ENCODE data around the gene SEMG2. TPM values are rescaled to one million over a fixed set of nuclear protein-coding genes. Genes with fewer than 3 reads are reported as not detected.

SEMG2 gene
- total RNA-seq (2021; fragmentation: NEBNext Ultra II Directional; extraction: Animal tissue kit (Norgen Biotek cat#: 25700)), result not detected
- long read RNA-seq, result 0 reads

DNA sequence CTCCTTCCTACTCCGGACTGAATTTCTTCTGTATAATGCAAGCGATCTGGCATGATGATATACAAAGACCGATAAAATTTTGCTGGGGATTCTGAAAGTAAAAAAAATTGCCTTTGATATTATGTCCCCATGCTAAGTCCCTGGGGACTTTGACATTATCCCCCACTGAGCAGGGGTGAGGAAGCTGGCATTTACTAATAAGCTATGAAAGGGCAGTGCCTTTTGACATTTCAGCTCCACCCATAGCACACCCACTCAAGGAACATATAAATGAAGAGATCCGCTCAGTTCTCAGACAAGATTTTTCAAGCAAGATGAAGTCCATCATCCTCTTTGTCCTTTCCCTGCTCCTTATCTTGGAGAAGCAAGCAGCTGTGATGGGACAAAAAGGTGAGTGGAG lies at the start of gene SEMG2:
Gene SEMG2, plus strand, starts transcription at position 298 of the 400 bp plus-strand sequence. Its CDS starts 17 bp downstream, at position 315.
- H3K36me3 Mint-ChIP-seq (ENCODE audit: low read depth), result no peaks in the 10 kb centered on the region

DNA sequence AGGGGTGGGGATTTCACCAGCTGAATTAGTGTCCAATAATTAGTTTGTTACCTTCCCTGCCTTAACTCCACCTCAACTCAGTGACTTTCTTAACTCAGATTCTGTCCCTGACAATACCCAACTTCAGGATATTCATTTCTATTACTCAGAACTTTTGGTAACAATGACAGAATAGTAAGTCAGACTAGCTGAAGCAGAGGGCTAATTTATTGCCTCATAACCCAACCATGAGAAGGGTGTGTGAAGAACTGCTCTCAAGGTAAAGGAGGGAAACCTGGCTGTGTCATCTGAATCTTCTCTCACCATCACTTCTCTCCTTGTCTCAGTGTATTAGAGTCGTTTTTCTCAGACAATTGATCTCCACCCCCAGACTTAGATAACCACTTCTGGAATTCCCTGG lies 47.7 kb upstream of the SEMG2 start:
- Mint-ChIP-seq H3K36me3 (ENCODE audit: low read depth) (no peaks in the 10 kb centered on the region), H3K4me3 (no peak overlapping the region), H3K27me3 (ENCODE audit: insufficient read depth) (peaks cover 3% of the 10 kb centered on the region), H3K9me3 (no peaks in the 10 kb centered on the region), H3K4me1 (ENCODE audit: low read depth) (no peaks in the 10 kb centered on the region), H3K27ac (no peak overlapping the region)
- no peak for DNase-seq
- TF ChIP-seq, protein P1, sequence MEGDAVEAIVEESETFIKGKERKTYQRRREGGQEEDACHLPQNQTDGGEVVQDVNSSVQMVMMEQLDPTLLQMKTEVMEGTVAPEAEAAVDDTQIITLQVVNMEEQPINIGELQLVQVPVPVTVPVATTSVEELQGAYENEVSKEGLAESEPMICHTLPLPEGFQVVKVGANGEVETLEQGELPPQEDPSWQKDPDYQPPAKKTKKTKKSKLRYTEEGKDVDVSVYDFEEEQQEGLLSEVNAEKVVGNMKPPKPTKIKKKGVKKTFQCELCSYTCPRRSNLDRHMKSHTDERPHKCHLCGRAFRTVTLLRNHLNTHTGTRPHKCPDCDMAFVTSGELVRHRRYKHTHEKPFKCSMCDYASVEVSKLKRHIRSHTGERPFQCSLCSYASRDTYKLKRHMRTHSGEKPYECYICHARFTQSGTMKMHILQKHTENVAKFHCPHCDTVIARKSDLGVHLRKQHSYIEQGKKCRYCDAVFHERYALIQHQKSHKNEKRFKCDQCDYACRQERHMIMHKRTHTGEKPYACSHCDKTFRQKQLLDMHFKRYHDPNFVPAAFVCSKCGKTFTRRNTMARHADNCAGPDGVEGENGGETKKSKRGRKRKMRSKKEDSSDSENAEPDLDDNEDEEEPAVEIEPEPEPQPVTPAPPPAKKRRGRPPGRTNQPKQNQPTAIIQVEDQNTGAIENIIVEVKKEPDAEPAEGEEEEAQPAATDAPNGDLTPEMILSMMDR (IDR thresholded peaks at IDR 0.05), result no peak

More for the DNA sequence above, at the start of gene SEMG2:
- no peaks in the 10 kb centered on the region for H3K9me3 Mint-ChIP-seq
- no peaks in the 10 kb centered on the region for H3K4me1 Mint-ChIP-seq (ENCODE audit: low read depth)
- DNase-seq, result no peak
- TF ChIP-seq, protein P1 (IDR thresholded peaks at IDR 0.05), result no peak
- no peak within 1 kb of the TSS for H3K4me3 Mint-ChIP-seq
- no peak within 1 kb of the TSS for H3K27ac Mint-ChIP-seq
- peaks cover 15% of the 10 kb centered on the region for H3K27me3 Mint-ChIP-seq (ENCODE audit: insufficient read depth)

DNA sequence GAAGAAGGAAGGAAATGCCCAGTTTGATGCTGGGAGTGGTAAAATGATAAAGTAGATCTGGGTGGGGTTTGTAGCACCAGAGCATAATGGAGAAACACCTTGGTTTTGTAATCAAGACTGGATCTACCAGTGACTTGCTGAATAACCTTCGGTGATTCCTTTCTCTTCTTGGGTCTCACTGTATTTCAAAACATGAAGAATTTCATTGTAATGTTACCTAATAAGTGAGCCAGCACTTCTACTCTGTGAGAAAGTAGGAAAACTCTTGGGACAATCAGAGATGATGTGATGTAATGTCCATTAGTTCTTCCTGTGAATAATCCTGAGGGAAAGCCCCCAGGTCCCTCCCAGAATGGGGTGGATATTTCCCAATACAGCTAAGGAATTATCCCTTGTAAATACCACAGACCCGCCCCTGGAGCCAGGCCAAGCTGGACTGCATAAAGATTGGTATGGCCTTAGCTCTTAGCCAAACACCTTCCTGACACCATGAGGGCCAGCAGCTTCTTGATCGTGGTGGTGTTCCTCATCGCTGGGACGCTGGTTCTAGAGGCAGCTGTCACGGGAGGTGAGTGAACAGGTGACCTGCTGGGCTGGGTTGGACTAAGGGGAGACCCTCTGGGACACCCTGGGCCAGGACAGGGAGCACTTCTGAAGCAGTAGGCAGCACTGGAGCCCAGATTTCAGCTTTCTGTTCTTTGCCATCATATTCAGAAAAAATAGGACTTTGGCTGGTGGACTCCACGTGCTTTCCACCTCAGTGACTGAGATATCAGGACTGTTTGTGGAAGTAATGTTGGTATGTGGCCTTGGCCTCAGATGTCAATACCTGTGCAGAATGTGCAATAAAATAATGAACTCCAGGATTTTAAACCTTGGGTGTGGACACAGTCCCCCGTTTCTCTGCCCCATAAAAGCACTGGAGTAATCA lies 46.5 kb upstream of the SEMG2 start, which contains the start of gene PI3:
Gene PI3, plus strand, starts transcription at position 469 of the 931 bp plus-strand sequence. Its CDS starts 21 bp downstream, at position 490.
- Mint-ChIP-seq H3K36me3 (ENCODE audit: low read depth) (no peaks in the 10 kb centered on the region), H3K27me3 (ENCODE audit: insufficient read depth) (peaks cover 9% of the 10 kb centered on the region), H3K4me3 (no peak within 1 kb of the TSS), H3K9me3 (no peaks in the 10 kb centered on the region), H3K27ac (no peak within 1 kb of the TSS), H3K4me1 (ENCODE audit: low read depth) (no peaks in the 10 kb centered on the region)
- TF ChIP-seq, protein P1 (IDR thresholded peaks at IDR 0.05), result no peak
- no peak for DNase-seq

- no peaks in the 10 kb centered on the region for H3K36me3 Mint-ChIP-seq (ENCODE audit: low read depth)
- peaks cover 14% of the 10 kb centered on the region for H3K27me3 Mint-ChIP-seq (ENCODE audit: insufficient read depth)
- H3K9me3 Mint-ChIP-seq, result no peaks in the 10 kb centered on the region
- H3K4me3 Mint-ChIP-seq, result no peak overlapping the region
- no peak for DNase-seq
- TF ChIP-seq, protein P1 (IDR thresholded peaks at IDR 0.05), result no peak
- H3K4me1 Mint-ChIP-seq (ENCODE audit: low read depth), result peaks cover 2% of the 10 kb centered on the region; the same call in 1 of the 2 replicates
- no peak overlapping the region for H3K27ac Mint-ChIP-seq
Measured at GRCh38 chr20:45176526-45177267, 44.5 kb upstream of the SEMG2 start.

GRCh38 chr20:45179166-45179565 lies 42.0 kb upstream of the SEMG2 start:
- no peak for DNase-seq
- Mint-ChIP-seq H3K4me1 (ENCODE audit: low read depth) (peaks cover 8% of the 10 kb centered on the region; the same call in 1 of the 2 replicates), H3K9me3 (no peaks in the 10 kb centered on the region), H3K27me3 (ENCODE audit: insufficient read depth) (peaks cover 17% of the 10 kb centered on the region), H3K27ac (no peak overlapping the region), H3K36me3 (ENCODE audit: low read depth) (no peaks in the 10 kb centered on the region), H3K4me3 (no peak overlapping the region)
- TF ChIP-seq, protein P1 (IDR thresholded peaks at IDR 0.05), result no peak
